ENCODE results near the gene RBM19. TPM values are rescaled to one million over a fixed set of nuclear protein-coding genes. Genes with fewer than 3 reads are reported as not detected.

RBM19 gene
- total and polyA plus RNA-seq, 4 donors = 7.9 to 18.7 (median 9.0) TPM

DNA sequence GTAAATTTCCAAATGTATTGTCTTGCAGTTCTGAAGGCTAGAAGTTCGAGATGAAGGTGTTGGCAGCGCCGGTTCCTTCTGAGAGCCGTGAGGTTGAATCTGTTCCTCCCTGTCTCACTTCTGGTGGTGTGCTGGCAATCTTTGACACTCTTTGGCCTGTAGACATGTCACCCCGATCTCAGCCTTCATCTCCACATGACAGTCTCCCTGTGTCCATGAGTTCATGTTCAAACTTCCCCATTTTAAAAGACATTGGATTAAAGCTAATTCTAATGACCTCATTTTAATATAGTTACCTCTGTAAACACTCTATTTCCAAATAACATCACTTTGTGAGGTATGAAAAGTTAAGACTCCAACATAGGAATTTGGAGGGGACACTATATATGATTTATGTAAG is 4.1 kb upstream of the RBM19 start (continued):
- TF ChIP-seq, protein P1, sequence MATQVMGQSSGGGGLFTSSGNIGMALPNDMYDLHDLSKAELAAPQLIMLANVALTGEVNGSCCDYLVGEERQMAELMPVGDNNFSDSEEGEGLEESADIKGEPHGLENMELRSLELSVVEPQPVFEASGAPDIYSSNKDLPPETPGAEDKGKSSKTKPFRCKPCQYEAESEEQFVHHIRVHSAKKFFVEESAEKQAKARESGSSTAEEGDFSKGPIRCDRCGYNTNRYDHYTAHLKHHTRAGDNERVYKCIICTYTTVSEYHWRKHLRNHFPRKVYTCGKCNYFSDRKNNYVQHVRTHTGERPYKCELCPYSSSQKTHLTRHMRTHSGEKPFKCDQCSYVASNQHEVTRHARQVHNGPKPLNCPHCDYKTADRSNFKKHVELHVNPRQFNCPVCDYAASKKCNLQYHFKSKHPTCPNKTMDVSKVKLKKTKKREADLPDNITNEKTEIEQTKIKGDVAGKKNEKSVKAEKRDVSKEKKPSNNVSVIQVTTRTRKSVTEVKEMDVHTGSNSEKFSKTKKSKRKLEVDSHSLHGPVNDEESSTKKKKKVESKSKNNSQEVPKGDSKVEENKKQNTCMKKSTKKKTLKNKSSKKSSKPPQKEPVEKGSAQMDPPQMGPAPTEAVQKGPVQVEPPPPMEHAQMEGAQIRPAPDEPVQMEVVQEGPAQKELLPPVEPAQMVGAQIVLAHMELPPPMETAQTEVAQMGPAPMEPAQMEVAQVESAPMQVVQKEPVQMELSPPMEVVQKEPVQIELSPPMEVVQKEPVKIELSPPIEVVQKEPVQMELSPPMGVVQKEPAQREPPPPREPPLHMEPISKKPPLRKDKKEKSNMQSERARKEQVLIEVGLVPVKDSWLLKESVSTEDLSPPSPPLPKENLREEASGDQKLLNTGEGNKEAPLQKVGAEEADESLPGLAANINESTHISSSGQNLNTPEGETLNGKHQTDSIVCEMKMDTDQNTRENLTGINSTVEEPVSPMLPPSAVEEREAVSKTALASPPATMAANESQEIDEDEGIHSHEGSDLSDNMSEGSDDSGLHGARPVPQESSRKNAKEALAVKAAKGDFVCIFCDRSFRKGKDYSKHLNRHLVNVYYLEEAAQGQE (IDR thresholded peaks at IDR 0.05) = no peak
- TF ChIP-seq HNF4G (IDR thresholded peaks at IDR 0.05) = no peak
- no peak for TF ChIP-seq SP1 (IDR thresholded peaks at IDR 0.05)
- no peak for TF ChIP-seq ATF3 (IDR thresholded peaks at IDR 0.05)
- TF ChIP-seq MAX (IDR thresholded peaks at IDR 0.05) = no peak
- no peak for TF ChIP-seq YY1 (IDR thresholded peaks at IDR 0.05)
- no peak for TF ChIP-seq JUND (IDR thresholded peaks at IDR 0.05)
- TF ChIP-seq TAF1 (conservative IDR thresholded peaks at IDR 0.05) = no peak
- TF ChIP-seq RXRA (IDR thresholded peaks at IDR 0.05) = no peak

DNA sequence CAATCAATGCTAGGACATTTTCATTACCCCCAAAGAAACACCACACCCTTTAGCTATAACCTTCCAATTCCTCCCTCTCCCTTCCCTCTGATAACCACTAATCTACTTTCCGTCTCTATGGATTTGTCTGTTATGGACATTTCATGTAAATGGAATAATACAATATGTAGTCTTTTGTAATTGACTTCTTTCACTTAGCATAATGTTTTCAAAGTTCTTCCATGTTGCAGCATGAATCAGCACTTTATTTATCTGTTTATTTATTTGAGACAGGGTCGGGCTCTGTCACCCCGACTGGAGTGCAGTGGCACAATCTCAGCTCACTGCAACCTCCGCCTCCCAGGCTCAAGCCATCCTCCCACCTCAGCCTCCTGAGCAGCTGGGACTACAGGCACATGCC is 1.2 kb upstream of the RBM19 start:
- DNase-seq (ENCODE audit: low spot score) = no peak
- Histone ChIP-seq H3K36me3 (ENCODE audit: control insufficient read depth in 4 of 4, insufficient read depth in 3 of 4, low read depth in 1 of 4, low read length in 3 of 4) (peaks cover 0 to 4% (median 0%) of the 10 kb centered on the region in 4 donors), H3K9me3 (ENCODE audit: control insufficient read depth in 4 of 4, low read length in 3 of 4) (no peaks in the 10 kb centered on the region), H3K27me3 (ENCODE audit: control insufficient read depth in 4 of 4, insufficient read depth in 4 of 4, low read length in 3 of 4) (no peaks in the 10 kb centered on the region), H3K27ac (ENCODE audit: low read depth in 1 of 2, low read length in 2 of 2) (no peak overlapping the region), H3K4me1 (ENCODE audit: control insufficient read depth in 4 of 4, insufficient read depth in 4 of 4, low read length in 3 of 4) (peaks cover 0 to 16% (median 11%) of the 10 kb centered on the region in 4 donors), H3K4me3 (ENCODE audit: low read depth in 1 of 3, low read length in 3 of 3) (no peak overlapping the region), H3K9ac (ENCODE audit: low read depth in 1 of 2, low read length in 2 of 2) (no peak overlapping the region)
- TF ChIP-seq TAF1 (conservative IDR thresholded peaks at IDR 0.05) (no peak), ZBTB33 (IDR thresholded peaks at IDR 0.05) (no peak), RXRA (IDR thresholded peaks at IDR 0.05) (no peak), EGR1 (IDR thresholded peaks at IDR 0.05; ENCODE audit: low read depth in 2 of 2) (no peak), FOXA2 (IDR thresholded peaks at IDR 0.05) (no peak), FOXA1 (IDR thresholded peaks at IDR 0.05) (no peak), RAD21 (IDR thresholded peaks at IDR 0.05) (no peak), HNF4A (conservative IDR thresholded peaks at IDR 0.05) (no peak), ATF3 (IDR thresholded peaks at IDR 0.05) (no peak), MAX (IDR thresholded peaks at IDR 0.05) (no peak), YY1 (IDR thresholded peaks at IDR 0.05) (no peak), HNF4G (IDR thresholded peaks at IDR 0.05) (no peak), JUND (IDR thresholded peaks at IDR 0.05) (no peak)
- TF ChIP-seq, protein P2, sequence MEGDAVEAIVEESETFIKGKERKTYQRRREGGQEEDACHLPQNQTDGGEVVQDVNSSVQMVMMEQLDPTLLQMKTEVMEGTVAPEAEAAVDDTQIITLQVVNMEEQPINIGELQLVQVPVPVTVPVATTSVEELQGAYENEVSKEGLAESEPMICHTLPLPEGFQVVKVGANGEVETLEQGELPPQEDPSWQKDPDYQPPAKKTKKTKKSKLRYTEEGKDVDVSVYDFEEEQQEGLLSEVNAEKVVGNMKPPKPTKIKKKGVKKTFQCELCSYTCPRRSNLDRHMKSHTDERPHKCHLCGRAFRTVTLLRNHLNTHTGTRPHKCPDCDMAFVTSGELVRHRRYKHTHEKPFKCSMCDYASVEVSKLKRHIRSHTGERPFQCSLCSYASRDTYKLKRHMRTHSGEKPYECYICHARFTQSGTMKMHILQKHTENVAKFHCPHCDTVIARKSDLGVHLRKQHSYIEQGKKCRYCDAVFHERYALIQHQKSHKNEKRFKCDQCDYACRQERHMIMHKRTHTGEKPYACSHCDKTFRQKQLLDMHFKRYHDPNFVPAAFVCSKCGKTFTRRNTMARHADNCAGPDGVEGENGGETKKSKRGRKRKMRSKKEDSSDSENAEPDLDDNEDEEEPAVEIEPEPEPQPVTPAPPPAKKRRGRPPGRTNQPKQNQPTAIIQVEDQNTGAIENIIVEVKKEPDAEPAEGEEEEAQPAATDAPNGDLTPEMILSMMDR (IDR thresholded peaks at IDR 0.05; ENCODE audit: low read depth, low read length, missing input control) = no peak
- TF ChIP-seq, protein P1 (IDR thresholded peaks at IDR 0.05) = no peak
- 81% methylated on average over 4 of the region's 4 CpGs for WGBS
